Memory B cell (primary cell): ENCODE measurements around the gene NAV3.

Experiments used
- ATAC-seq: fragments of 150-1000 bp; cut with Tn5 transposase; 2 replicates; pipeline ENCODE4 v1.10.0; 2021; ENCODE audit warnings: low read depth, mild to moderate bottlenecking, moderate library complexity
- DNase-seq, 2 donors: peaks; one replicate each; pipeline ENCODE4 v3.0.0; 2022; ENCODE audit warnings: low spot score in 2 of 2
- H3K27ac Mint-ChIP-seq: one replicate; pipeline ENCODE4 v1.8.0; 2022; ENCODE audit warnings: mild to moderate bottlenecking, moderate library complexity, mixed read lengths
- H3K27me3 Mint-ChIP-seq: one replicate; pipeline ENCODE4 v1.8.0; 2022; ENCODE audit warnings: mixed read lengths
- H3K36me3 Mint-ChIP-seq: one replicate; pipeline ENCODE4 v1.8.0; 2022; ENCODE audit warnings: mild to moderate bottlenecking, mixed read lengths
- H3K4me1 Mint-ChIP-seq: one replicate; pipeline ENCODE4 v1.8.0; 2022; ENCODE audit warnings: mixed read lengths
- H3K4me3 Mint-ChIP-seq: one replicate; pipeline ENCODE4 v1.8.0; 2022; ENCODE audit warnings: mild to moderate bottlenecking, moderate library complexity, mixed read lengths
- H3K9me3 Mint-ChIP-seq: one replicate; pipeline ENCODE4 v1.8.0; 2022; ENCODE audit warnings: mixed read lengths

NAV3 gene

GRCh38 chr12:77923882-77924281, 93.2 kb downstream of the NAV3 start:
- H3K27me3 Mint-ChIP-seq = peaks cover 2% of the 10 kb centered on the region
- ATAC-seq = no peak
- H3K27ac Mint-ChIP-seq = no peak overlapping the region
- no peaks in the 10 kb centered on the region for H3K9me3 Mint-ChIP-seq
- DNase-seq = no peak
- H3K36me3 Mint-ChIP-seq = no peaks in the 10 kb centered on the region
- no peak overlapping the region for H3K4me3 Mint-ChIP-seq
- H3K4me1 Mint-ChIP-seq = peaks cover 3% of the 10 kb centered on the region

- ATAC-seq = no peak
- Mint-ChIP-seq H3K36me3 (no peaks in the 10 kb centered on the region), H3K9me3 (no peaks in the 10 kb centered on the region), H3K27ac (no peak overlapping the region), H3K4me1 (peaks cover 3% of the 10 kb centered on the region), H3K4me3 (no peak overlapping the region), H3K27me3 (peaks cover 2% of the 10 kb centered on the region)
- DNase-seq = no peak
Observed at GRCh38 chr12:77924703-77925102, 94.0 kb downstream of the NAV3 start.

- Mint-ChIP-seq H3K4me3 (no peak overlapping the region), H3K9me3 (no peaks in the 10 kb centered on the region), H3K36me3 (no peaks in the 10 kb centered on the region), H3K27ac (no peak overlapping the region), H3K27me3 (peaks cover 2% of the 10 kb centered on the region), H3K4me1 (peaks cover 3% of the 10 kb centered on the region)
- peak; percentile 97 for ATAC-seq
- peak; percentile 21 for DNase-seq
Observed at GRCh38 chr12:77925536-77926108, 94.9 kb downstream of the NAV3 start.

GRCh38 chr12:77928078-77928477, 97.4 kb downstream of the NAV3 start:
- H3K27ac Mint-ChIP-seq = no peak overlapping the region
- DNase-seq (no peak), ATAC-seq (no peak)
- H3K36me3 Mint-ChIP-seq = no peaks in the 10 kb centered on the region
- peaks cover 3% of the 10 kb centered on the region for H3K4me1 Mint-ChIP-seq
- H3K4me3 Mint-ChIP-seq = no peak overlapping the region
- peaks cover 2% of the 10 kb centered on the region for H3K27me3 Mint-ChIP-seq
- H3K9me3 Mint-ChIP-seq = no peaks in the 10 kb centered on the region

- H3K9me3 Mint-ChIP-seq = peaks cover 2% of the 10 kb centered on the region
- ATAC-seq (no peak), DNase-seq (no peak)
- H3K36me3 Mint-ChIP-seq = no peaks in the 10 kb centered on the region
- no peak overlapping the region for H3K27ac Mint-ChIP-seq
- H3K4me3 Mint-ChIP-seq = no peak overlapping the region
- peaks cover 3% of the 10 kb centered on the region for H3K27me3 Mint-ChIP-seq
- no peaks in the 10 kb centered on the region for H3K4me1 Mint-ChIP-seq
Observed at GRCh38 chr12:77932216-77932615, 101.5 kb downstream of the NAV3 start.

GRCh38 chr12:77938301-77938700, 107.6 kb downstream of the NAV3 start:
- no peak for DNase-seq
- Mint-ChIP-seq H3K9me3 (peaks cover 2% of the 10 kb centered on the region), H3K4me1 (no peaks in the 10 kb centered on the region), H3K27ac (no peak overlapping the region), H3K36me3 (no peaks in the 10 kb centered on the region), H3K27me3 (peaks cover 2% of the 10 kb centered on the region), H3K4me3 (no peak overlapping the region)
- ATAC-seq = no peak

- DNase-seq (no peak), ATAC-seq (no peak)
- Mint-ChIP-seq H3K9me3 (peaks cover 2% of the 10 kb centered on the region), H3K4me3 (no peak overlapping the region), H3K27ac (no peak overlapping the region), H3K36me3 (no peaks in the 10 kb centered on the region), H3K27me3 (peaks cover 4% of the 10 kb centered on the region), H3K4me1 (no peaks in the 10 kb centered on the region)
Observed at GRCh38 chr12:77940011-77940423, 109.3 kb downstream of the NAV3 start.

- H3K9me3 Mint-ChIP-seq = peaks cover 2% of the 10 kb centered on the region
- no peak overlapping the region for H3K4me3 Mint-ChIP-seq
- ATAC-seq (no peak), DNase-seq (no peak)
- no peak overlapping the region for H3K27ac Mint-ChIP-seq
- H3K27me3 Mint-ChIP-seq = peaks cover 4% of the 10 kb centered on the region
- no peaks in the 10 kb centered on the region for H3K36me3 Mint-ChIP-seq
- H3K4me1 Mint-ChIP-seq = no peaks in the 10 kb centered on the region
Observed at GRCh38 chr12:77940567-77940966, 109.9 kb downstream of the NAV3 start.

- no peaks in the 10 kb centered on the region for H3K9me3 Mint-ChIP-seq
- no peak overlapping the region for H3K4me3 Mint-ChIP-seq
- ATAC-seq (no peak), DNase-seq (no peak)
- H3K36me3 Mint-ChIP-seq = no peaks in the 10 kb centered on the region
- no peaks in the 10 kb centered on the region for H3K4me1 Mint-ChIP-seq
- no peak overlapping the region for H3K27ac Mint-ChIP-seq
- H3K27me3 Mint-ChIP-seq = peaks cover 4% of the 10 kb centered on the region
Observed at GRCh38 chr12:77941401-77941800, 110.7 kb downstream of the NAV3 start.

- H3K27ac Mint-ChIP-seq = no peak overlapping the region
- H3K4me1 Mint-ChIP-seq = no peaks in the 10 kb centered on the region
- no peak overlapping the region for H3K4me3 Mint-ChIP-seq
- H3K36me3 Mint-ChIP-seq = no peaks in the 10 kb centered on the region
- DNase-seq (no peak), ATAC-seq (no peak)
- no peaks in the 10 kb centered on the region for H3K9me3 Mint-ChIP-seq
- peaks cover 4% of the 10 kb centered on the region for H3K27me3 Mint-ChIP-seq
Observed at GRCh38 chr12:77943466-77943865, 112.8 kb downstream of the NAV3 start.

- no peak for DNase-seq
- H3K36me3 Mint-ChIP-seq = no peaks in the 10 kb centered on the region
- peaks cover 4% of the 10 kb centered on the region for H3K27me3 Mint-ChIP-seq
- no peaks in the 10 kb centered on the region for H3K9me3 Mint-ChIP-seq
- no peak overlapping the region for H3K27ac Mint-ChIP-seq
- H3K4me3 Mint-ChIP-seq = no peak overlapping the region
- no peak for ATAC-seq
- no peaks in the 10 kb centered on the region for H3K4me1 Mint-ChIP-seq
Observed at GRCh38 chr12:77946541-77947061, 115.9 kb downstream of the NAV3 start.

GRCh38 chr12:77947330-77947729, 116.6 kb downstream of the NAV3 start:
- H3K4me1 Mint-ChIP-seq = no peaks in the 10 kb centered on the region
- no peaks in the 10 kb centered on the region for H3K36me3 Mint-ChIP-seq
- H3K27ac Mint-ChIP-seq = no peak overlapping the region
- H3K4me3 Mint-ChIP-seq = no peak overlapping the region
- DNase-seq (no peak), ATAC-seq (no peak)
- H3K9me3 Mint-ChIP-seq = no peaks in the 10 kb centered on the region
- H3K27me3 Mint-ChIP-seq = peaks cover 5% of the 10 kb centered on the region

GRCh38 chr12:77947746-77948145, 117.1 kb downstream of the NAV3 start:
- Mint-ChIP-seq H3K9me3 (no peaks in the 10 kb centered on the region), H3K27ac (no peak overlapping the region), H3K4me1 (no peaks in the 10 kb centered on the region), H3K36me3 (no peaks in the 10 kb centered on the region), H3K27me3 (peaks cover 4% of the 10 kb centered on the region), H3K4me3 (no peak overlapping the region)
- ATAC-seq = no peak
- no peak for DNase-seq

- DNase-seq (no peak), ATAC-seq (no peak)
- no peak overlapping the region for H3K4me3 Mint-ChIP-seq
- no peaks in the 10 kb centered on the region for H3K4me1 Mint-ChIP-seq
- H3K27me3 Mint-ChIP-seq = peaks cover 2% of the 10 kb centered on the region
- no peaks in the 10 kb centered on the region for H3K9me3 Mint-ChIP-seq
- H3K36me3 Mint-ChIP-seq = no peaks in the 10 kb centered on the region
- no peak overlapping the region for H3K27ac Mint-ChIP-seq
Observed at GRCh38 chr12:77949943-77950342, 119.2 kb downstream of the NAV3 start.

- H3K4me1 Mint-ChIP-seq = no peaks in the 10 kb centered on the region
- no peak for DNase-seq
- no peak overlapping the region for H3K4me3 Mint-ChIP-seq
- H3K36me3 Mint-ChIP-seq = no peaks in the 10 kb centered on the region
- no peaks in the 10 kb centered on the region for H3K9me3 Mint-ChIP-seq
- ATAC-seq = no peak
- H3K27ac Mint-ChIP-seq = no peak overlapping the region
- H3K27me3 Mint-ChIP-seq = peaks cover 2% of the 10 kb centered on the region
Observed at GRCh38 chr12:77953528-77954205, 123.0 kb downstream of the NAV3 start.
